ENCODE measurements around the gene WDHD1.
"Not testable (repeated sequence)": the region's sequence is repeated elsewhere in the genome, so short reads cannot be mapped to it uniquely, and the experiment has no call there.

WDHD1 gene, protein sequence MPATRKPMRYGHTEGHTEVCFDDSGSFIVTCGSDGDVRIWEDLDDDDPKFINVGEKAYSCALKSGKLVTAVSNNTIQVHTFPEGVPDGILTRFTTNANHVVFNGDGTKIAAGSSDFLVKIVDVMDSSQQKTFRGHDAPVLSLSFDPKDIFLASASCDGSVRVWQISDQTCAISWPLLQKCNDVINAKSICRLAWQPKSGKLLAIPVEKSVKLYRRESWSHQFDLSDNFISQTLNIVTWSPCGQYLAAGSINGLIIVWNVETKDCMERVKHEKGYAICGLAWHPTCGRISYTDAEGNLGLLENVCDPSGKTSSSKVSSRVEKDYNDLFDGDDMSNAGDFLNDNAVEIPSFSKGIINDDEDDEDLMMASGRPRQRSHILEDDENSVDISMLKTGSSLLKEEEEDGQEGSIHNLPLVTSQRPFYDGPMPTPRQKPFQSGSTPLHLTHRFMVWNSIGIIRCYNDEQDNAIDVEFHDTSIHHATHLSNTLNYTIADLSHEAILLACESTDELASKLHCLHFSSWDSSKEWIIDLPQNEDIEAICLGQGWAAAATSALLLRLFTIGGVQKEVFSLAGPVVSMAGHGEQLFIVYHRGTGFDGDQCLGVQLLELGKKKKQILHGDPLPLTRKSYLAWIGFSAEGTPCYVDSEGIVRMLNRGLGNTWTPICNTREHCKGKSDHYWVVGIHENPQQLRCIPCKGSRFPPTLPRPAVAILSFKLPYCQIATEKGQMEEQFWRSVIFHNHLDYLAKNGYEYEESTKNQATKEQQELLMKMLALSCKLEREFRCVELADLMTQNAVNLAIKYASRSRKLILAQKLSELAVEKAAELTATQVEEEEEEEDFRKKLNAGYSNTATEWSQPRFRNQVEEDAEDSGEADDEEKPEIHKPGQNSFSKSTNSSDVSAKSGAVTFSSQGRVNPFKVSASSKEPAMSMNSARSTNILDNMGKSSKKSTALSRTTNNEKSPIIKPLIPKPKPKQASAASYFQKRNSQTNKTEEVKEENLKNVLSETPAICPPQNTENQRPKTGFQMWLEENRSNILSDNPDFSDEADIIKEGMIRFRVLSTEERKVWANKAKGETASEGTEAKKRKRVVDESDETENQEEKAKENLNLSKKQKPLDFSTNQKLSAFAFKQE

DNA sequence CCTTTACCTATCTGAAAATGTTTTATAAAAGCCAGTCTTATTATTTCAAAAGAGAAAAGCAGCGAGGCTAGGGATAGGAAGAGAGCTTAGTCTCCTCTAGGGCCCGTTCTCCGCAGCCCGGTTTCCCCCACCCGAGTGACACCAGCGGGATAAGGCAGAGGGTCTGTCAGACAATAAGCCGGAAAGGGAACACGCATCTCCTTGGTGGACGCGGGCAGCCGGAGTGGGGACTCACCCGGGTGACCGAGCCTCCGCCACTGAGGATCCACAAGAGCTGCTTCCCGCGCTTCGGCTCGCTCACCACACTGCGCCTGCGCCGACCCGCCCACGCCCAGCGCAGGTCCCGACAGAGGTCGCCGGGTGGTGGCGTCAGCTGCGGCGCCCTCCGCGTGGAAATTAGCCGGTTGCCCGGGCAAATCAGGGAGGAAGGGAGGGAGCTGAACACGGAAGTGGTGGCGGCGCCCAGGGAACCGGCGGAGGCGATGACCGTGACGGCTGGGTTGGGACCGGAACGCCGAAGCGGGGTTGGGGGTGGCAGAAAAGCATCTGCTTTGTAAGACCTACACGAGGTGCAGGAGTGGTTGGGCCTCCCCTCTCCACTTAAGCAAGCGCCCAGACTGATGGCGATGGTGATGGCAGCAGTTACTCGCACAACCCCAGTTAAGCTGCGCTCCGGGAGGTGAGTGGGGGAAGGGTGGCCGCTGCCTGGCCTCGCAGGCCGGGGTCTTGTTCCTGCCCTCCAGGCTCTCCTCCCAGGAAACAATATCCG, at the start of gene WDHD1, which contains the start of gene SOCS4:
Gene WDHD1 (minus strand): TSS at position 307 of the 769 bp plus-strand sequence. CDS start 312 bp downstream, outside the sequence.
Gene SOCS4 (plus strand): TSS at position 444 of the 769 bp plus-strand sequence. CDS start 15,806 bp downstream, outside the sequence.
- DNase-seq (ENCODE audit: low spot score): peak; percentile 88

DNA sequence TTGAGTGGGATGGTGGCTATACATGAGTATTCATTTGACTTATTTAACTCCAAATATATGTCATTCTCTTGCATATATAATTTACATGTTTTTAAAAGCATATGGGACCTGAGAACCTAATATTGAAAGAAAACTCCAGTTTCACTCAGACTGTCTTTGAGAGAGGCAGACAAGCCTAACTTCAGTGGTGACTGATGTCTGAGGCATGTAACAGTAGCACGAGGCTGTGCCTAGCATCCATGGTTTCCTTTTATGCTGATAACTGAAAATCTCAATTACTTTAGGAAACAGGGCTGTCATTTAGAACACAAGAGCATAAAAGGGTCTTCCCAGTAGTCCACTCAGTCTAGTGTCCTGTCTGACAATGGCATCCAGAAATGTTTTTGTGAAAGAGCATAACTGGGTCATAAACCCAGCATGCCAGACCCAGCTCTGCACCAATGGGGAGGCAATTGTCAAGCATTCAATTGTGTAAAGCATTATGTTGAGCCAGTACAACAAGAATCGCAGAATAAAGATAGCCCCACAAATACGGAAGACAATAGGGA, 48.8 kb upstream of the WDHD1 start:
- no peak for DNase-seq (ENCODE audit: low spot score)

DNA sequence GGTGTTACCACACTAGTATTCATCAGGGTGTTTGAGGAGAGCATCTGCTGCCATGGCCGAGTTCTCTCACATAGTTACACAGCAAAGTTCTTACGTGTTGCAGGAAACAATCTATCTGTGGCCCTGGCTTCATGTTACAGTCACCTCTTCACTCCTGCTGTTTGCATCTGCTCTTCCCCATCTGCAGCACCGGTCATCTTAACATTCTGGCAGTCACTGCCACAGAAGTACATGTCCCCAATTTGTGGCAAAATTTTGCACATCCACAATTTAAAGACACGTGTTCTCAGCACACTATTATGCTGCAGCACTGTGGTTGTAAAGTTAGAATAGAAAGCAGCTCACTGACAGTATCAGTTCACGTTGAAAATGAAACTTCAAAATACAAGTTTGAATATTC, 47.8 kb upstream of the WDHD1 start:
- no peak for DNase-seq (ENCODE audit: low spot score)

DNA sequence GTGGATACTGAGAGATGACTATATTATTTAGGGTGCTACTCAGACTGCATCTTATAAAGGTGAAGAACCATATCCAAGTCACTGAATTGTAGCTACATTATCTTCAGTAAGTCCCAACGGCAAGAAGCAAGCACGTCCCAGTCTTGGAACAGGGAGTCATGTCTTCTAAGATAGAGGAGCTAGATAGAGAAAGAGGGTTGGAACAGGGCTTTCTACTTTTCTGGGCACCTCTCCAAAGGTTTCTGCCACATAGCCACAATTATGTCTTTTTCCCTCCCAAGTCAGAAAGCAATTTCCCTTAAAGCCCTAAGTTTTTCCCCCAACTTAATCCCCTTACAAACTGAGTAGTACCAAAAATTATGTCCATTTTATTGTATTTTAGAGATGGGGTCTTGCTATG, 47.0 kb upstream of the WDHD1 start:
- DNase-seq (ENCODE audit: low spot score): peak; percentile 50

DNA sequence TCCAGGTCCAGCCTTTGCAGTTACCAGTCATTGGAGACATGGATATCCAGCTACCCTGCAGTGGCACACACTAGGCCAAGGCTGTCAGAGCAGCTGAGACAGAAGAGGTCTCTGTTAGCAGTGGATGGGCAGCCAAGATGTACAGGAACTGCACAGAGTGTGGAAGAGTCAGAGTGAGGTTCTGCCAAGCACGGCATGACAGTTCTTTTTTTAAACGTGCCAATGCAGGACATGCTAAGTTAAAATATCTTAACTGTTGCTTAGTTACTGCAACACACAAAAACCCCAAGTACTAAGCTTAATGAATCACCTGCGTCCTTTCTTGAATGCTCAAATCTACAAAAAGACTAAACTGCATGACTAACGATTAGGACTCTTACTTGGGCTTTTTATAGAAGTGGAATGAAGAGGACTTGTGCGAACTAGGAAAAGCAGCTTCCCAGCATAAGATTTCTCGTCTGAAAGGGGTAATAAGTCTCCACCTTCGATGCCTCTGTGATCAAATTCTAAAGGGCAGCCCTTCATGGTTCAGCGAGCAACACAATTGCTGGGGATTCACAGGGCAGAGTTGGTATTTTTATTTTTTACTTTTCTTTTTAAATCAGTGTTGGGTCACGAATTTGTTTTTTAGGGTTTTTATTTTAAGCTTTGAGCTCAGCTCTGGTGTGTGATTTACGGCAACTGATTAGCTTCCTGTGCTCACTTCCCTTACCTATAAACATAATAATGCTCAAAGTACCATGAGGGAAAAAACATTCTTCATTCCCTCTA, 45.2 kb upstream of the WDHD1 start:
- peak; percentile 70 for DNase-seq (ENCODE audit: low spot score)

DNA sequence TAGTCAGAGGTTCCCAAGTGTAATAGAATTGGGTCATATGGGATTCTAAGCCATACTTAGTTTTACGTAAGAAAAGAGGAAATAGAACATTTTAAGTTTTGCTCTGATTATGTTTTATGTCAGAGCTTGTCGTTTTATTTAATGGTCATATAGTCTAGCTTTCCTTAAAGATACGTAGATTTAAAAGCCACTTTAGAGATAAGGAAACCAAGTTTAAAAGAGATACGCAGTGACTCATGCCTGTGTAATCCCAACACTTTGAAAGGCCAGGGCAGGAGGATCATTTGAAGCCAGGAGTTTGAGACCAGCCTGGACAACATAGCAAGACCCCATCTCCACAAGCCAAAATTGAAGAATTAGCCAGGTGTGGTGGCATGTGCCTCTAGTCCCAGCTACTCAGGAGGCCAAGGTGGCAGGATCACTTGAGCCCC, 44.1 kb upstream of the WDHD1 start:
- no peak for DNase-seq (ENCODE audit: low spot score)

DNA sequence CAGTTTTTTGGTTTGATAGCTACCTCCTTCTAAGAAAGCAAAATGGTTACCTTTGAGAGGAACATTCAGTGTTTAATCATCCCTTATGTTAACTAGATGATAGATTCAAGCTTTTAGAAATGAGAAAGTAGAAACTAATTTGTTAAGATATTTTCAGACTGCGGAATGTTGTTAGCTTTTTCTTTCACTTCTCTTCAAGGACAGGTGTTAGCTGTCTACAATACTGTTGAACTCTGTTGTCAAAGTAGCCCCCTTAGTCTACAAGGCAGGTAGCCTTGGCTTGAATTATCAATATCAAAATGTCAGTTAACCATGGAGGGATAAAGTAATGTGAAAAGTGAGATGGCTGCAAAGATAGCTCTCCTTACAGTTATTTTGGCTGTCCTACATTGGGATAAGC, 39.3 kb upstream of the WDHD1 start:
- DNase-seq (ENCODE audit: low spot score): no peak

DNA sequence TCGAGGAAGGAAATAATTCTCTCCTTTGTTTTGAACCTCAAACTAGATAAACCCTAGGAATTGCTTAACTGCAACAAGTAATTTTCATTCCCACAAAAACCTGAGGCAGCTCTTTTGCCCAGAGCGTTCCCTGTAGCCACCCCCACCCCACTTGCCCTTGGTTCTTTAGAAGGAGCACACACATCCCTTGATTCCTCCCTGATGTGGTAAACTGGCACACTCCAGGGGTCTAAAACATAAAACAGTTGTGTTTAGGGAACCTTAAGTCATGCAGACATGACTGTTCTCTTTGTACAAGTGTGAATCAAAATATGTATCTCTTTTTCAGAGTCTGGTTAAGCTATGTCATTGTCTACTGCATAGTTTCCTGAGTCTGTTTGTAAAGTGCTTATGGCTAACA, 38.5 kb upstream of the WDHD1 start:
- DNase-seq (ENCODE audit: low spot score): no peak

DNA sequence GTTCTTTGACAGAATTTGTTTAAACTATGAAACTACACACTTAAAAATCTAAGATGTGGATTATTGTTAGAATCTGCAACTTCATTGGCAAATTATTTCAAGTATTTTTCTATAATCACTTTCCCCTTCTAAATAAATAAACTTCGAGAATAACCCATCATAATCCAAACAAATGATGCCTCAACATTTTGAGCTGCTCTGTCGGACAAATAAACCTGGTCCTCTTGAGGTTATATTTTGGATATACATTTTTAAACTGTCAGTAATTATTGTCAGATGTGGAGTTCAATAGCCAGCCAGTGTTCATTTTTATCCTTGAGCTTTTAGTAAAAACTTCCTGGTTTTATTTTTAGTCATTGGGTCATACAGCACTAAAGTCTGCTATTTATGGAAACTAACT, 38.0 kb upstream of the WDHD1 start:
- not testable (repeated sequence) for DNase-seq (ENCODE audit: low spot score)

DNA sequence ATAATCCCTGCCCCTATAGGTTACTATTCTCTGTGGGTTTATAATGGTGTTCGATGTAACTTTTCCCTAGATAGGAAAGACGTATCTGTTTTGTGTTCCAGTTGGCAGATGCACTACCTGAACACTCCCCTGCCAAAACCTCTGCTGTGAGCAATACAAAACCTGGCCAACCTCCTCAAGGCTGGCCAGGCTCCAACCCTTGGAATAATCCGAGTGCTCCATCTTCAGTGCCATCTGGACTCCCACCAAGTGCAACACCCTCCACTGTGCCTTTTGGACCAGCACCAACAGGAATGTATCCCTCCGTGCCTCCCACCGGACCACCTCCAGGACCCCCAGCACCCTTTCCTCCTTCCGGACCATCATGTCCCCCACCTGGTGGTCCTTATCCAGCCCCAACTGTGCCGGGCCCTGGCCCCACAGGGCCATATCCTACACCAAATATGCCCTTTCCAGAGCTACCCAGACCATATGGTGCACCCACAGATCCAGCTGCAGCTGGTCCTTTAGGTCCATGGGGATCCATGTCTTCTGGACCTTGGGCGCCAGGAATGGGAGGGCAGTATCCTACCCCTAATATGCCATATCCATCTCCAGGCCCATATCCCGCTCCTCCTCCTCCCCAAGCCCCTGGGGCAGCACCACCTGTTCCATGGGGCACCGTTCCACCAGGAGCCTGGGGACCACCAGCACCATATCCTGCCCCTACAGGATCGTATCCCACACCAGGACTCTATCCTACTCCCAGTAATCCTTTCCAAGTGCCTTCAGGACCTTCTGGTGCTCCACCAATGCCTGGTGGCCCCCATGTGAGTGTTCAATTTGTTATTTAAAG, 35.8 kb upstream of the WDHD1 start:
- DNase-seq (ENCODE audit: low spot score): no peak

DNA sequence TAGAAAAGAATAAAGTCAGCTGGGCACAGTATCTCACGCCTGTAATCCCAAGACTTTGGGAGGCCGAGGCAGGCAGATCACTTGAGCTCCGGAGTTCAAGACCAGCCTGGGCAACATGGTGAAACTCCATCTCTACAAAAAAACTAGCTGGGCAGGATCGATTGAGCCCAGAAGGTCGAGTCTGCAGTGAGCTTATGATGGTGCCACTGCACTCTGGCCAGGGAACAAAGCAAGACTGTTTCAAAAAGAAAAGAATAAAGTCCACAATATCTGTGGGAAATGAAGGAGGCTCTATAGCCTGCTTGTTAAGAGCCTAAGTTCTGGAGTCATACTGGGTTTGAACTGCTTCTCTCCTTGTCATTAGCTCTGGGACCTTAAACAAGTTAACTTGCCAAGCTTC, 32.4 kb upstream of the WDHD1 start:
- DNase-seq (ENCODE audit: low spot score): no peak

DNA sequence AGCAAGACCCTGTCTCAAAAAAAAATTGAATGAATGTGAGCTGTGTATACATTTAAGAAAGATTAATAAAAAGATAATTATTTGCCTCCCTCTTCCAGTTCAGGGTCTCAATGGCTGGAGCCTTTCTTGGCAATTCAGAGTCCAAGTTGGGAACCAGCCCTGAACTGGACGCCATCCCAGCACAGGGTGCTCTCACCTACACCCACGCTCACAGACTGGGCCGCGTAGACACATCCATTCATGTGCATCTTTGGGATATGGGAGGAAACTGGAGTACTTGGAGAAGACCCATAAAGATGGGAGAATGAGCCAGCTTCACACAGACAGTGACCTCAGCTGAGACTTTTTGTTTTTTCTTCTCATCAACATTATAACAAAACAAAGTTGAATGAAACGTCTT, 31.0 kb upstream of the WDHD1 start:
- DNase-seq (ENCODE audit: low spot score): no peak

DNA sequence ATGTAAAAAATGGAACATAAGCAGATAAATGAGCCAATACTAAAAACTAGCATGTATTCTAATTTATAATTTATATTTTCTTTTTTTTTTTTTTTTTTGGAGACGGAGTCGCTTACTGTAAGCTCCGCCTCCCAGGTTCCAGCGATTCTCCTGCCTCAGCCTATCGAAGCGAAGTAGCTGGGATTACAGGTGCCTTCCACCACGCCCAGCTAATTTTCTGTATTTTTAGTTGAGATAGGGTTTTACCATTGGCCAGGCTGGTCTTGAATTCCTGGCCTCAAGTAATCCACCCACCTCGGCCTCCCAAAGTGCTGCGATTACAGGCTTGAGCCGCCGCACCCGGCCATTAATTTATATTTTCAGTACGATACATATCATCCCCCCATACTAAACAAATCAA, 27.2 kb upstream of the WDHD1 start:
- no peak for DNase-seq (ENCODE audit: low spot score)

DNA sequence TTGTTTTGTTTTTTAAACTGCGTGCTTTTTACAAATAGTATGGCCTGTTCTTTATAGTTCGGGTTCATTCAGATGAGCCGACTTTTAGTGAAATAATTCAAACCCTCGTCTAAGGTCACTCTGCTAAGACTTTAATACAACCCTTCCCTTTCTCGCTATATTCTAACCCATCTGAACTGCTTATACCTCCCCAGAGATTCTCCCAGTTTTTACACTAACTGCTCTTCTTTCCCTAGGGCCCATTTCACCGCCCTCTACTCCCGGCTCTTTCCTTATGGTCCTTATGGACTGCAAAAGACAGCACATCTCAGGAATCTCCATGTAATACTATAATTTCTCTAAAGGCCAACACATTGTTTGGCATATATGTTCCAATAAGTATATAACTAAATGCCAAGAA, 26.6 kb upstream of the WDHD1 start:
- DNase-seq (ENCODE audit: low spot score): no peak

DNA sequence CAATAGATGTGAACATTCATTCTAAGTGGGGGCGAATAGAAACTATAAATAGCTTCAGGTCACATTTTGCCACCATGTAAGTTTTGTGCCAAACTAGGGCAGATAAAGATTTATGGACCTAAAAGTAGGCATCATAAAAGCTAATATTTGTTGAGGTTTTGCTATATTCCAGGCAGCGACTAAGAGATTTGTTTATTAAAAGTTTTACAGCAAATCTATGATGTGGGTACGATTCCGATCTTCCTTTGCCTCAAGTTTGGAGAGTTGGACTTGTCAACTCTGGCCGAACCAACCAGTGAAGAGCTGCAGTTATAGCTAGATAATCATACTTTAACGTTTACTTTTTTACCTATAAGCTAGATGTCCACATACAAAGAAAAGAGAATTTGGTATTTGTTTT, 26.1 kb upstream of the WDHD1 start:
- DNase-seq (ENCODE audit: low spot score): no peak

DNA sequence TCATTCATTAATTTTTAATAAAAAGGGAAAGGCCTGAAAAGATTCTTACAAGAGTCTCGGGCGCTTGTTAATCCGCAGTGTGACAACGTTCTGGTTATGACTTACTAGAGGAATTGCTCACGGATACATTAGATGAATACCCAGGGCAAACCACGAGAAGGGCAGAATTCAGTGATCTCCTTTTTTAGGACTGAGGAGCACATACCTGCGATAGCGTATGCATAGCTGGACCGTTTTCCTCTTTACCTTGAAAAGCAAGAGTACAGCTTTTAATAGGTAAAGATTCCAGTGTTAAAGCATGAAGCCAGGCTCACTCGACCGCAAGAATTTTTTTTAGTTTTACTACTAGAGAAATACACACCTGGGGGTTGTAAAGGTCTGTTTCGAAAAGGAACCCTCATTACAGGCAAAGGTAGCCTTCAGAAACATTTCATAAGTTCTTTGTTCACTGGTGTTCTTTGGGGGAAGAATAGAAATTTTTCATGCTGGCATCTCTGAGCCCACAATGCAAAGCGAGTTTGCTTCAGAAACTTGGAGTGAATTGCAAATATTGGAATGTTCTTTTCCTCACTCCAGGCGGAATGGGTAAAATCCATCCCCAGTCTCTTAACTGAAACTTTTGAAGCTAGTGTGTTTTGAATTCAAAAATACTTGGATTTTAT, 25.5 kb upstream of the WDHD1 start:
- peak; percentile 41 for DNase-seq (ENCODE audit: low spot score)

DNA sequence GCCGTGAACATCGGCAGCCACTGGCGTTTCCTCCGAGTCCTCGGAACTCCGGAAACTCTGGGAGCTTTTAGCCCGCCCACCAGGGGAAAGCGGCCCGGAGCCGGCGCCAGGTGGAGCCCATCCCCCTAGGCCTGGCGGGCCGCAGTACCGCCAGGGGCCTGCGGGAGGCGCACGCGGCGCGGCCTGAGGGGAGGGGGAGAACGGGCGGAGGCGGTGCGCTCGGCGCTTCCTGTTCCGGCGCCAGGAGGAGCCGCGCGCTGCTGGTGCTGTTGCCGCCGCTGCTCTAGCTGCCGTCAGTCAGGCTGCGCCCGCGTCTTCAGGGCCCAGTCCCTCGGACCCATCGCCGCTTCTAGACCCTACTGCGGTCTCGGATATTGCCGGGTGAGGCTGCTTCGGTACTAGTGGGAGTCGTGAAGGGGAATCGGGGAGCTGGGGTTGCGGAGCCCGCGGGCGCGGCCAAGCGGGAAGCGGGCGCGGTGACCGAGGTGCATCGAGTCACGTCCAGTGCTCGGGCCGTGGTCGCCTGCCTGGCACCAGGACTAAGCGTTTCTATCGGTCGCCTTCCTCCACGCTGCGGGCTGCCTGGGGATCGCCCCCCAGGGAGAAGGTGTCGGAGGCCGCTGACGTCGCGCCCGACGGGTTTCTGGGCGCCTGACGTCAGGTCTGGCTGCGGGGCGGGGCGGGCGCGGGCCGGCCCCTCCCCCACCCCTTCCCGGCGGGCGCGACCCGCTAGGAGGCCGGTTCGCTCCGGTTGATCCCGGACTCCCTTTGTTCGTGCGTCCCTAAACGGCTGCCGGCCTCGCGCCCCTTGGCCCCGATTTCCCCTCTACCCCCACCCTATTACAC, 24.7 kb upstream of the WDHD1 start, which contains the start of gene MAPK1IP1L:
Gene MAPK1IP1L (plus strand): TSS at position 225 of the 846 bp plus-strand sequence. CDS start 10,037 bp downstream, outside the sequence.
- DNase-seq (ENCODE audit: low spot score): peak; percentile 92

DNA sequence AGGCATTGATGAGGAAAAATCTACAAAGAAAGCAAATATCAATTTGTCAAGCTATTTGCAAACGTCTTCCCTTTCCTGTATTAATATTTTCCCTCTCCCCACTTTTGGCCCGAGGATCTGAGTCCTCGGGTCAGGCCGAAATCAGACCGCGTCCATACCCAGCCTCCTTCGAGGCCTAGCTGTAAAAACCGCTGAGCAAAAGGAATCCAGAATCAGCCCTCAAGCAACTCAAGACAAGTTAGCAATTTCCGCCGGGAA, 24.2 kb upstream of the WDHD1 start:
- DNase-seq (ENCODE audit: low spot score): no peak

All from hepatic stellate cell (primary cell).